Spleen (tissue), 7 donors: ENCODE results near the gene TCN1.

ENCODE experiments used
- CTCF ChIP-seq, 11 experiments: fragments of 200-600 bp in 7 of 11; fragments of 450-650 bp in 4 of 11; sonication (generic) in 4 of 11; IDR thresholded peaks in 8 of 11; conservative IDR thresholded peaks in 3 of 11; 1 replicate in 7 of 11; 2 replicates in 4 of 11; pipeline versions ENCODE4 v1.4.0 to v1.8.0; 2016 to 2021; ENCODE audit warnings: antibody characterized with exemption in 11 of 11, inconsistent platforms in 4 of 11, mild to moderate bottlenecking in 1 of 11
- POLR2A ChIP-seq, 3 donors: fragments of 450-650 bp; IDR thresholded peaks; one replicate each; pipeline ENCODE4 v1.5.1; 2017; ENCODE audit warnings: antibody characterized with exemption in 3 of 3, mild to moderate bottlenecking in 1 of 3
- POLR2AphosphoS5 ChIP-seq, 3 donors: sonication (generic); formaldehyde crosslinking; IDR thresholded peaks; one replicate each; pipeline ENCODE4 v1.5.1; 2017; ENCODE audit warnings: antibody characterized with exemption in 3 of 3
- donor health status: DM: no; HTN: no; CAD: no; lungs with moderate emphysema.
- donor health status: DM: no; HTN: no; CAD: no.
- donor health status: DM: no; HTN: no; CAD: no.

- TF ChIP-seq POLR2A (IDR thresholded peaks at IDR 0.05) (no peak), CTCF (IDR thresholded peaks at IDR 0.05 in 8 of 11, conservative IDR thresholded peaks at IDR 0.05 in 3 of 11) (no peak), POLR2AphosphoS5 (IDR thresholded peaks at IDR 0.05) (no peak)
These were observed 59.2 kb downstream of the TCN1 start for GRCh38 chr11:59807047-59807610.
